Mucosa of descending colon (tissue), 3 donors: Measurements from ENCODE around the gene CLTA. TPM values are rescaled to one million over a fixed set of nuclear protein-coding genes. Genes with fewer than 3 reads are reported as not detected.

ENCODE experiments used
- ATAC-seq: fragments of 200-7000 bp; cut with Tn5 transposase; one replicate; pipeline ENCODE4 v1.9.1; 2020; ENCODE audit warnings: mild to moderate bottlenecking, moderate library complexity
- DNase-seq, 3 donors: peaks; one replicate each; pipeline ENCODE4 v3.0.0-alpha.2; 2020
- H3K36me3 ChIP-seq: fragments of 200-600 bp; one replicate; pipeline ENCODE4 v1.8.0; 2021; ENCODE audit warnings: low read depth, mild to moderate bottlenecking
- H3K4me1 ChIP-seq: fragments of 200-600 bp; one replicate; pipeline ENCODE4 v1.8.0; 2021; ENCODE audit warnings: low read depth, mild to moderate bottlenecking
- H3K4me3 ChIP-seq: fragments of 200-600 bp; one replicate; pipeline ENCODE4 v1.8.0; 2021; ENCODE audit warnings: mild to moderate bottlenecking
- H3K9me3 ChIP-seq: fragments of 200-600 bp; one replicate; pipeline ENCODE4 v1.8.0; 2021; ENCODE audit warnings: mild to moderate bottlenecking
- CTCF ChIP-seq: fragments of 200-600 bp; IDR thresholded peaks from one replicate; pipeline ENCODE4 v1.8.0; 2022; ENCODE audit warnings: antibody characterized with exemption, mild to moderate bottlenecking
- intact Hi-C, 2 donors: fragments of 100-400 bp; cut with DNase I in 1 of 2; cut with micrococcal nuclease in 1 of 2; formaldehyde crosslinking; loops; one replicate each; pipeline versions ENCODE4 v1.11.0 to v1.11.1; 2022; cut with DNase I, micrococcal nuclease
- total RNA-seq, 3 donors: library from RNA; stranded (reverse); fragmentation: NEBNext Ultra II Directional in 2 of 3; extraction: Animal tissue kit (Norgen Biotek cat#: 25700) in 2 of 3; gene quantifications; one replicate each; pipeline versions ENCODE4 v1.2.1 to v1.2.4, GENCODE V29; 2021 to 2023
- donor health status: DM: no; HTN: no; CAD: no; lungs with moderate emphysema.
- donor health status: DM: no; HTN: no; CAD: no.
- donor health status: DM: no; HTN: yes; CAD: no.

CLTA gene
- total RNA-seq, 3 donors from 2014 or later, result 165 to 206 (median 174) TPM

- Histone ChIP-seq H3K36me3 (no peaks in the 10 kb centered on the region), H3K9me3 (no peaks in the 10 kb centered on the region), H3K4me3 (no peak overlapping the region), H3K4me1 (peaks cover 25% of the 10 kb centered on the region)
- TF ChIP-seq CTCF, result no peak
- DNase-seq (no peak), ATAC-seq (no peak)
- intact Hi-C loops, result no loop called here
Measured at GRCh38 chr9:36149197-36149596, 41.5 kb upstream of the CLTA start.

GRCh38 chr9:36150574-36151315 lies 40.0 kb upstream of the CLTA start:
- intact Hi-C loops, result no loop called here
- no peak for TF ChIP-seq CTCF
- Histone ChIP-seq H3K4me1 (peaks cover 27% of the 10 kb centered on the region), H3K36me3 (no peaks in the 10 kb centered on the region), H3K4me3 (no peak overlapping the region), H3K9me3 (no peaks in the 10 kb centered on the region)
- DNase-seq (no peak), ATAC-seq (no peak)

GRCh38 chr9:36151316-36152210 lies 39.2 kb upstream of the CLTA start:
- peaks cover 27% of the 10 kb centered on the region for H3K4me1 ChIP-seq
- peak; percentile 67 to 89 (median 76) for DNase-seq

GRCh38 chr9:36152741-36153438 lies 37.8 kb upstream of the CLTA start:
- Histone ChIP-seq H3K36me3 (no peaks in the 10 kb centered on the region), H3K9me3 (no peaks in the 10 kb centered on the region), H3K4me3 (no peak overlapping the region), H3K4me1 (peaks cover 27% of the 10 kb centered on the region)
- intact Hi-C loops, result no loop called here
- TF ChIP-seq CTCF, result no peak
- DNase-seq (no peak), ATAC-seq (no peak)

More at GRCh38 chr9:36151316-36152210, 39.2 kb upstream of the CLTA start:
- no peaks in the 10 kb centered on the region for H3K9me3 ChIP-seq
- peak; percentile 84 for ATAC-seq
- H3K4me3 ChIP-seq, result no peak overlapping the region
- TF ChIP-seq CTCF, result no peak
- intact Hi-C loops, result no loop called here
- H3K36me3 ChIP-seq, result no peaks in the 10 kb centered on the region

GRCh38 chr9:36153746-36154145 lies 37.0 kb upstream of the CLTA start:
- Histone ChIP-seq H3K4me3 (no peak overlapping the region), H3K4me1 (peaks cover 23% of the 10 kb centered on the region), H3K36me3 (no peaks in the 10 kb centered on the region), H3K9me3 (no peaks in the 10 kb centered on the region)
- no peak for TF ChIP-seq CTCF
- intact Hi-C loops, result no loop called here
- DNase-seq, result no peak
- ATAC-seq, result no peak
